ENCODE data around the gene HSPA1L.

Gene HSPA1L

DNA sequence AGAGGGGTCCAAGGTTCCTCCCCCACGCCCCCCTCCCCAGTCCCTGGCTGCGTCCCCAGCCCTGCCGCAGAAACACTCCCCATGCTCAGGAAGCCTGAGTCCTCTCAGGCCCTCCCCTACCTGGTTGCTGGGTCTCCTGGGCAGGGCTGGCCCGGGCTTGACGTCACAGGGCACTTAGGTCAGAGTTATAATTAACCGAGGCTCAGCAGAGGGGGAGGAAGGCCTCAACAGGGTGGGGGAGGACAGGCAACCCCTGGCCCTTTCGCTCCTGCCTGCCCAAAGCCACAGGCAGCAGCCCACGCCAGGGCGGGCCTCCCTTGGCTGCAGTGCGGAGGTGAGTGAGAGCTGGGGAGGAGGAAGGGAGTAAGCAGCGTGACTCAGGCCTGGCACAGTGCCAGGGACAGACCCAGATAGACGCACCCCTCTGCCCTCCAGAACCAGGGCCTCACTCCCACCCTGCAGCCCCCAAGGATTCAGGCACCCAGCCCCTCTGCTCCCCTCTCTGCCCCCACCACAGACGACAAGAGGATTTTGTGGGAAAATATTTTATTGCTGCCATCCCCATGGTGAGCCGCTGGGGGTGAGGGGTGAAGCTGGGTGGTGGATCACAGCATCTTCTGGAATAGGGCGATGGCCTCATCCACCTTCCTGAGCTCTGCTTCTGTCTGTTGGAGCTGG lies 38.0 kb downstream of the HSPA1L start, which contains the start of gene VWA7:
Gene VWA7, minus strand, starts transcription at position 340 of the 678 bp plus-strand sequence. CDS start 549 bp downstream, outside the sequence.
- H3K9me3 Mint-ChIP-seq, result no peaks in the 10 kb centered on the region
- peaks cover 29 to 43% of the 10 kb centered on the region in 2 donors for H3K4me1 Mint-ChIP-seq
- H3K36me3 Mint-ChIP-seq, result peaks cover 30 to 41% of the 10 kb centered on the region in 2 donors
- peak within 1 kb of the TSS; percentile 96 for H3K27ac Mint-ChIP-seq
- peak; percentile 88 for DNase-seq
- peak; percentile 91 to 93 for ATAC-seq (replicated peaks)
- peak within 1 kb of the TSS; percentile 76 to 78 for H3K4me3 Mint-ChIP-seq
- H3K27me3 Mint-ChIP-seq, result no peaks in the 10 kb centered on the region

DNA sequence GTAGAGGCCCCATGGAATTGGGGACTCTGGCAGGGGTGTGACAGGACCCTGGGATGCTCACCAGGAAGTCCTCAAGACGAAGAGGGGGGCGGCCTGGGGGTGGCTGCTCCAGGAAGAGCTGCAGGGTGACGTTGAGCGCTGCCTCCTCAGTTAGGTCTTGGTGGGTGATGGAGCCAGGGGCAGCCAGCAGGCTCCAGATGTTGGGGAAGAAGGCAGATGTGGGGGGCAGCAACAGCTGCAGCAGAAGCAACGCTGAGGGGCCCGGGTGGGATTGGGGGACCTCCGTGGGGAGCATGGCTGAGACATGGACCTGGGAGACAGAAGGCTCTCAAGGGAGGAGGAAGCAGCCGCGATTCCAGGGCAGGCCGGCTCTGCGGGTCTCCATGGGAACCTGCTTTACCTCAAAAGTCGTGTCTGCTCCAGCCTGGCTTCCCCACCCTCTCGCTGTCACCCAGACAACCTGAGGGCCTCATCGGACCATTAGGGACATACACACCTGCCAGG lies 38.5 kb downstream of the HSPA1L start:
- Mint-ChIP-seq H3K27ac (peak overlapping the region; percentile 96), H3K4me1 (peaks cover 29 to 43% of the 10 kb centered on the region in 2 donors), H3K4me3 (peak overlapping the region; percentile 76 to 78), H3K9me3 (no peaks in the 10 kb centered on the region), H3K27me3 (no peaks in the 10 kb centered on the region), H3K36me3 (peaks cover 24 to 37% of the 10 kb centered on the region in 2 donors)
- ATAC-seq (replicated peaks) (peak; percentile 14 to 22), DNase-seq (no peak)

DNA sequence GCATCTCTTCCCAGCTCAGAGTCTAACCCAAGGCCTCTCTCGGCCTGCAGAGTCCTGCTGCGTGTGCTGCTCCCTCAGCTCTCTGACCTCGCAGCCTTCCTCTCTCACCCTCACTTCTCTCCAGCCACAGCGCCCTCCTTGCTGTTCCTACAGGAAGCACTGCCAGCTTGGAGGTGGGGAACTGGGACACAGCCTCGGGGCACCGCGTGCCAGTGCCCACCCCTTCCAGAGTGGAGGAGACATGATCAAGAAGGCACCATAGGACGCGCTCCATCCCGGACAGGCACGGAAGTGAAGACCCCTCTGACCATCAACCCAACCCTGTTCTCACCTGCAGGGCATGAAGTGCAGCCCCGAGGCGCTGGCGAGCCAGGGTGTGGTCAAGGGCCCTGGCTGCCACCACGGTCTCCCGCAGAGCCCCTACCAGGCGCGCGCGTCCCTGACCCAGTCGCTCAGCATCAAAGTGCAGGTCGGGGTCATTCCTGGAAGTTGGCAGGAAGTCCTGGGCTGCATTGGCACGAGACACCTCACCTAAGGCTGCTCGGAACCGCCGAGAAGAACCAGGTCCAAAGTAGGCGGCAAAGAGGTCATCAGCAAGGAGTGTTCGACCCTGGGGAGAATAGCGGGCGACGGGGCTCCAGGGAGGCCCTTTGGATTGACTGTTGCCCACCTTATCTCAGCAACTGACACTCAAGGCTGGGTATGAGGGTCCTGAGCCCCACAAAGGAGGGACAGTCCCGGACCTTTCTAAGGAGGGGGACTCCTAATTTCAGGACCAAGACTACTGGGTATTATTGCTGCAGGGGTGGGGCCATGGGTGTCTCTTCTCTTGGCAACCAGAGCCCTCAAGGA lies 39.2 kb downstream of the HSPA1L start:
- H3K27ac Mint-ChIP-seq, result peak overlapping the region; percentile 96
- H3K4me1 Mint-ChIP-seq, result peaks cover 29 to 39% of the 10 kb centered on the region in 2 donors
- H3K9me3 Mint-ChIP-seq, result no peaks in the 10 kb centered on the region

DNA sequence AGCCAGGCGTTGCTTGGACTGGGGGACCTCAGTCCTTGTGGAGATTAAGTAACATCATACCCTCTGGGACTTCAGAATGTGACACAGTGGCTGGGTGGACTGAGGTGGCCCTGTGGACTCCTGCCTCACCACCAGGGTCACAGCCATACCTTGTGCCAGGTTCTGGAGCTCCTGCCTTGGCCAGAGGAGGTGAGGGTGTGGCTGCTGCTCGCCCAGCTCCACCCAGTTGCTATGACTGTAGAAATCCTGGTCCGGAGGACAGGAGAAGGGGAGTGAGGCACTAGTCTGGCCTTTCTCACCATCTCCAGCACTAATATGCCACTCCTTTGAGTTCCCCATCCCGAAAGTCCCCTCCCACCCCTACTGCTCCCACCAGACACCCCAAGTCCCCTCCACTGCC lies 39.9 kb downstream of the HSPA1L start:
- peaks cover 13 to 26% of the 10 kb centered on the region in 2 donors for H3K36me3 Mint-ChIP-seq
- H3K27ac Mint-ChIP-seq, result peak overlapping the region; percentile 86
- peaks cover 29 to 38% of the 10 kb centered on the region in 2 donors for H3K4me1 Mint-ChIP-seq
- DNase-seq, result no peak
- ATAC-seq (replicated peaks), result no peak
- H3K4me3 Mint-ChIP-seq, result no peak overlapping the region
- H3K9me3 Mint-ChIP-seq, result no peaks in the 10 kb centered on the region
- no peaks in the 10 kb centered on the region for H3K27me3 Mint-ChIP-seq

More for the DNA sequence above, 39.2 kb downstream of the HSPA1L start:
- H3K4me3 Mint-ChIP-seq, result peak overlapping the region; percentile 76 to 78
- H3K36me3 Mint-ChIP-seq, result peaks cover 20 to 33% of the 10 kb centered on the region in 2 donors
- no peaks in the 10 kb centered on the region for H3K27me3 Mint-ChIP-seq
- ATAC-seq (replicated peaks) (no peak), DNase-seq (no peak)

GRCh38 chr6:31771992-31772358 lies 43.1 kb downstream of the HSPA1L start:
- H3K4me3 Mint-ChIP-seq, result no peak overlapping the region
- ATAC-seq (replicated peaks) (no peak), DNase-seq (no peak)
- H3K27me3 Mint-ChIP-seq, result no peaks in the 10 kb centered on the region
- no peak overlapping the region for H3K27ac Mint-ChIP-seq
- H3K36me3 Mint-ChIP-seq, result peaks cover 0 to 12% of the 10 kb centered on the region in 2 donors
- peaks cover 27 to 36% of the 10 kb centered on the region in 2 donors for H3K4me1 Mint-ChIP-seq
- no peaks in the 10 kb centered on the region for H3K9me3 Mint-ChIP-seq

DNA sequence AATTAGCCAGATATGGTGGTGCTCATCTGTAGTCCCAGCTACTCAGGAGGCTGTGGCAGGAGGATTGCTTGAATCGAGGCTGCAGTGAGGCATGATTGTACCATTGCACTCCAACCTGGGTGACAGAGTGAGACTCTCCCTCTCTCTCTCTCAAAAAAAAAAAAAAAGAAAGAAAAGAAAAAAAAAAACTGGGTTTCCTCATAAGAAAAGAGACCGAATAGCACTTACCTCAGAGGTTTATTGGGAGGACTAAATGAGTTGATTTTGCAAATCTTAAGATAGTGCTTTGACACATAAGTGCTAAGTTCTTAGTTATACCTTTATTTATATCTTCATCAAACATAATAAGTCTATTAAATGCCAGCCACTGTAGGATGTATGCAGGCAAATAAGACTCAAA lies 44.2 kb downstream of the HSPA1L start:
- no peaks in the 10 kb centered on the region for H3K9me3 Mint-ChIP-seq
- no peaks in the 10 kb centered on the region for H3K27me3 Mint-ChIP-seq
- no peak for DNase-seq
- ATAC-seq (replicated peaks), result no peak
- H3K27ac Mint-ChIP-seq, result no peak overlapping the region
- peaks cover under 1 to 11% of the 10 kb centered on the region in 2 donors for H3K36me3 Mint-ChIP-seq
- peaks cover 22 to 25% of the 10 kb centered on the region in 2 donors for H3K4me1 Mint-ChIP-seq
- no peak overlapping the region for H3K4me3 Mint-ChIP-seq

- peaks cover 8 to 15% of the 10 kb centered on the region in 2 donors for H3K36me3 Mint-ChIP-seq
- peak overlapping the region; percentile 17 for H3K27ac Mint-ChIP-seq
- no peaks in the 10 kb centered on the region for H3K9me3 Mint-ChIP-seq
- H3K4me3 Mint-ChIP-seq, result no peak overlapping the region
- ATAC-seq (replicated peaks) (peak; percentile 86 to 88), DNase-seq (peak; percentile 55)
- H3K4me1 Mint-ChIP-seq, result peaks cover 14 to 18% of the 10 kb centered on the region in 2 donors
- H3K27me3 Mint-ChIP-seq, result no peaks in the 10 kb centered on the region
These were observed 45.3 kb downstream of the HSPA1L start for GRCh38 chr6:31769684-31770371.

DNA sequence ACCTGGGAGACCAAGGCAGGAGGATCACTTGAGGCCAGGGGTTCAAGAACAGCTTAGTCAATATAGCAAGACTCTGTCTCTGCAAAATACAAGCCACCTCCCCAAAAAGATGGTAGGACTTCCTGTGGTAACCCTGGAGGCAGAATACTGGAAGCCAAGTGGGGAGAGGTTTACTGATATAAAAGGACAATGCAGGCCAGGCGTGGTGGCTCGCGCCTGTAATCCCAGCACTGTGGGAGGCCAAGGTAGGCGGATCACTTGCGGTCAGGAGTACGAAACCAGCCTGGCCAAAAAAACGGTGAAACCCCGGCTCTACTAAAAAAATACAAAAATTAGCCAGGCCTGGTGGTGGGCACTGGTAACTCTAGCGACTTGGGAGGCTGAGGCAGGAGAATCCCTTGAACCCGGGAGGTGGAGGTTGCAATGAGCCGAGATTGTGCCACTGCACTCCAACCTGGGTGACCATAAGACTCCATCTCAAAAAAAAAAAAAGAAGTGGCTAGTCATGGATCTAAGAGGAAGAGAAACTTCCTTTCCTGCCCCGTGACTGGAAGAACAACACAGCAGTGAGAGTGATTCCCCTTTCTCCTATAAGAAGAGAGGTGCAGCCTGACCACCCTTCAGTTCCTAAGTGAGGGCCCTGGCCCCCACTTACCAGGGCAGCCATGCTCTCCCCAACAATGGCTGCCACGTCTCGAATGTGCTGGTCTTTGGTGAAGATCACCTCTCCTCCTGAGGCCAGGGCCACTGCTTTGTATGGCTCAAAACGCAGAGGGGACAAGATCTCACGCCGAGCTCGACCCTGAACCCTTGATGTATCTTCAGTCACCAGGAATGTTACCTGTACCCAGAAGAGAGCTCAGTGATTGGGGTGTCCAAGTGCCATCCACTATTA lies 46.5 kb downstream of the HSPA1L start:
- no peaks in the 10 kb centered on the region for H3K9me3 Mint-ChIP-seq
- H3K4me1 Mint-ChIP-seq, result peaks cover 10 to 18% of the 10 kb centered on the region in 2 donors
- ATAC-seq (replicated peaks) (no peak), DNase-seq (no peak)
- H3K27ac Mint-ChIP-seq, result no peak overlapping the region
- no peaks in the 10 kb centered on the region for H3K27me3 Mint-ChIP-seq
- no peak overlapping the region for H3K4me3 Mint-ChIP-seq
- H3K36me3 Mint-ChIP-seq, result peaks cover 10 to 24% of the 10 kb centered on the region in 2 donors

GRCh38 chr6:31767096-31767645 lies 47.9 kb downstream of the HSPA1L start:
- Mint-ChIP-seq H3K36me3 (peaks cover 14 to 27% of the 10 kb centered on the region in 2 donors), H3K9me3 (no peaks in the 10 kb centered on the region), H3K4me3 (no peak overlapping the region), H3K27ac (no peak overlapping the region), H3K27me3 (no peaks in the 10 kb centered on the region), H3K4me1 (peaks cover 7 to 13% of the 10 kb centered on the region in 2 donors)
- DNase-seq (no peak), ATAC-seq (replicated peaks) (no peak)

DNA sequence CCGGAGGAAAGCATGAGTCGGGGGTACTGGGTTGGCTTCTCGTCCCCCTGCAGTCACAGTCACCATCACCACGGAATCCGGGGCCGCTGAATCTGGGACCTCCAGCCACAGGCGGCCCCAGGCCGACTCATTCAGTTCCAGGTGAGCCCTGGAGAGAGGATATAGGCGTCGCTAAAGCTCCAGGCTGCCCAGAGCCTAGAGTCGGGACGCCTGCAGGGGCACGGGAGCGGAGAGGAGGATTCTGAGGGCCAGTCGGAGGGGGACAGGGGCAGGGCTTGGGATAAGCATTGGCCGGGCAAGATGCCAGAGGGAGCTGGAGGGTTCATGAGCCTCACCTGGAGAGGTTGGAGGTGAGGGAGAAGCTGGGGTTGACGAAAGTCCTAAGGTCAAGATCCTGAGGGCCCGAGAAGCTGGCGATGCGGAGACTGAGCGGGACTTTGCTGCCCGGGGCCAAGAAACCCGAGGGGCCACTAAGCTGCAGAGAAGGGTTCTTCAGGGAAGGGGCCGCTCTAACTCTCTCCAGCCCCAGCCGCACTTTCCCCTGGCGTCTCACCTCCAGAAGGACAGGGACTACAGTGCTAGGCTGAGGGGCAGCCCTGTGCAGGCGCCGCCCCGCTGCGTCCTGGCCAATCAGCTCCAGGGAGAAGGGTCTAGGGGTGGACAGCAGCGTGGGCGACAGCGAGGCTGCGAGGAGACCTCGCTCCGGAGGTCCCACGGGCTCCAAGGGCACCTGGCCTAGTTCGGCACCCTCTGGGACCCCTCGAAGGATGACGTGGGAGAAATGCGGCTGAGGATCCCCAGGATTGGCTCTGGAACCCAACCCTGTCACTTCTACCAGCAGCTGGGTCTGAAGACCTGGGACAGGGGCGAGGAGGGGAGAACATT lies 48.9 kb downstream of the HSPA1L start:
- H3K9me3 Mint-ChIP-seq, result no peaks in the 10 kb centered on the region
- DNase-seq (no peak), ATAC-seq (replicated peaks) (no peak)
- H3K27ac Mint-ChIP-seq, result no peak overlapping the region
- H3K4me3 Mint-ChIP-seq, result no peak overlapping the region
- H3K27me3 Mint-ChIP-seq, result no peaks in the 10 kb centered on the region
- peaks cover 19 to 34% of the 10 kb centered on the region in 2 donors for H3K36me3 Mint-ChIP-seq
- peaks cover 7 to 13% of the 10 kb centered on the region in 2 donors for H3K4me1 Mint-ChIP-seq

DNA sequence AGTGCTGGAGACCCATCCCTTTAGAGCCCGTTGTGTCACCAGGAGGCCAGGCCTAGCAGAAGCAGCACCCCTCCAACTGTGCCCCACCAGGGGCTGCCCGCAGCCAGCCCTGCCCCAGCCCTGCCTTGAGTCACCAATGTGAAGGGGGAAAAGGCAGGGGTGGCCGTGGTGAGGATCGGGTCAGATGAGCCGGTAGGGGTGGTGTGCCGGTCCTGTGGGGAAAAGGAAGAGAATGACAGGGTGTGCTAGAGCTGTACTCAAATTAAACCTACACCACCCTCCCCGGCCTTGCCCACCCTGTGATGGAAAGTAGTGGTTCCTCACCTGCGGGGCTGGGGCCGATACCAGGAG lies 49.5 kb downstream of the HSPA1L start:
- Mint-ChIP-seq H3K4me3 (no peak overlapping the region), H3K9me3 (no peaks in the 10 kb centered on the region), H3K27ac (no peak overlapping the region), H3K36me3 (peaks cover 24 to 40% of the 10 kb centered on the region in 2 donors), H3K27me3 (no peaks in the 10 kb centered on the region), H3K4me1 (peaks cover 8 to 13% of the 10 kb centered on the region in 2 donors)
- ATAC-seq (replicated peaks) (no peak), DNase-seq (no peak)

DNA sequence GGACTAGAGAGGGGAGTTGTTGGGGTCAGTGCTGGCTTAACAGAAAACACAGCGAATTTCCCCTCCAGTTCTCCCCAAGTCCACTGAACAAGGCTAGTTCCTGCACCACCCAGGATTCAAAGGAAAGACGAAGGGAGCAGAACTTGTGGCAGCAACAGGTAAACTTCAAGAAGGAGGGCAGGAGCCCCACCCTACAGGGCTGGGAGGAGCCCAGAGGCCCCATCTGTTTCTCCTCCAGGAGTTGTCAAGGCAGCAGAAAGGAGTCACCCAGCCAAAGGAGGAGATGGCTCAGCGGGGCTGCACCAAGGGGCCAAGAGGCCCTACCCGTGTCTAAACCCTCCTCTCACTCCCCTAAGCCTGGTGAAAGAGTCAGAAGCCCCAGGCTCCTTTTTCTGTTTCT lies 50.9 kb downstream of the HSPA1L start:
- ATAC-seq (replicated peaks), result no peak
- Mint-ChIP-seq H3K36me3 (peaks cover 31 to 41% of the 10 kb centered on the region in 2 donors), H3K27me3 (no peaks in the 10 kb centered on the region), H3K4me1 (peaks cover 5 to 7% of the 10 kb centered on the region in 2 donors), H3K9me3 (no peaks in the 10 kb centered on the region), H3K4me3 (no peak overlapping the region), H3K27ac (no peak overlapping the region)
- DNase-seq, result no peak

Measured in stimulated activated naive B cell treated with anti-CD40 and anti-IgM and Interleukin-4, amounts not matched to agents 10 μg/mL and 1 μg/mL and 100 μg/mL, for 72 hours (primary cell).